PC-3 (cell line): ENCODE measurements around the gene XPO1.

Experiments
- CTCF ChIP-seq: fragments of 300-600 bp; sonication (generic); conservative IDR thresholded peaks from 2 replicates; pipeline ENCODE4 v1.5.1; 2017; ENCODE audit warnings: antibody characterized with exemption, low read depth, mild to moderate bottlenecking, low read length
- EZH2 ChIP-seq: fragments of 300-600 bp; sonication (generic); IDR thresholded peaks from one replicate; pipeline ENCODE4 v1.6.1; 2017; ENCODE audit warnings: antibody characterized with exemption, mild to moderate bottlenecking, low read length; ENCODE audit not compliant: unreplicated experiment
- EZH2phosphoT487 ChIP-seq: fragments of 300-600 bp; sonication (generic); IDR thresholded peaks from 2 replicates; pipeline ENCODE4 v1.6.1; 2018; ENCODE audit warnings: mild to moderate bottlenecking, antibody characterized with exemption, low read length, borderline replicate concordance

- TF ChIP-seq CTCF = no peak
- no peak for TF ChIP-seq EZH2
- no peak for TF ChIP-seq EZH2phosphoT487
These were observed 74.2 kb downstream of the XPO1 start for GRCh38 chr2:61463769-61464475.
